Activated CD4-positive, alpha-beta T cell treated with anti-CD3 and anti-CD28 coated beads, Interleukin-2, Interleukin-4, amounts not matched to agents 100 ng/mL and 50 ng/mL, durations not matched to agents 16 hours and 8 hours (primary cell): ENCODE results near the gene IDH2.
A peak's percentile ranks its signal among the peaks of the same experiment; 100 is the strongest.
"Not testable (repeated sequence)": the region's sequence is repeated elsewhere in the genome, so short reads cannot be mapped to it uniquely, and the experiment has no call there.

Source experiments
- DNase-seq: peaks from one replicate; pipeline ENCODE4 v3.0.0-alpha.2; 2020; ENCODE audit warnings: low spot score

The IDH2 gene

DNA sequence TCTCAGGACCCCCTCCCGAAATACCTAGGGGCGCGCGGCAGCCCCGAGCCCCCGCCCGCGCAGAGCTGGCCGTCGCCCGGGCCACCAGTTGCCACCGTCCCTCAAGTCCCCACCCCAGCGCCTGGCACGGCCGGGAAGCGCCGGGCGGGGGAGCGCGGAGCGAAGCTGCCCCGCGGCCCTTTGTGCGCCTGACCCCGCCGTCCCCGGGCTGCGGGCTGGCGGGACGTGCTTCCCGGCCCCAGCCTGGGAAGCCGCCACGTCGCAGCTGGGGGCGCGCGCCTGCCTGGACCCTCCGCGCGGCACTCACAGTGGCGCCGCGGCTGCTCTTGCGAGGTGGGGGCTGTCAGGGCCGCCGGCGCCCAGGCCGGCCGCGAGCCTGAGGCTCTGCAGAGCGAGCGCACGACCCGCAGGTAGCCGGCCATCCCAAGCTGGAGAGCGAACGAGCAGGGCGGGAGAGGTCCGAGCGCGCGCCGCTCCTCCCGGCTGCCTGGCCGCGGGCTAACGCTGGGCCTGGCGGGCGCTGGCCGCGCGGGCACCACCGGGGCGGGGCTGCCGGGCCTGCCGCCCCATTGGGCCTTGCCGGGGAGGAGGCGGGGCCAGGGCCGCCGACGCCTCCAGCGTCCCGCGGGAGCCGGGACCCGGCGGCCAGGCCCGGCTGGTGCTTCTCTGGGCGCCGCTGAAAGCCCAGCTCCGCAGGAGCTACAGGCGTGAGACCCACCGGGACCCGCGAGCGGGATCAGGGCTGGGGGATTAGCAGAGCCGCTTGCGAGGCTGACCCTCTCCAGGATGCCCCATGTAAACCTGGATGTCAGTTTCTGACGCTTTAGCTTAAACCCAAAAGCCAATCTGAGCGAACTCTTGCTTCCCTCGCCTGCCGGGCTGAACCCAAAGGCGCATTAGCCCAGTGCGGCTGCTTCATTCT, at the start of gene IDH2:
IDH2 (minus strand) TSS at position 500 of the 922 bp plus-strand sequence; CDS start at position 422, 78 bp downstream.
- DNase-seq = peak; percentile 67

DNA sequence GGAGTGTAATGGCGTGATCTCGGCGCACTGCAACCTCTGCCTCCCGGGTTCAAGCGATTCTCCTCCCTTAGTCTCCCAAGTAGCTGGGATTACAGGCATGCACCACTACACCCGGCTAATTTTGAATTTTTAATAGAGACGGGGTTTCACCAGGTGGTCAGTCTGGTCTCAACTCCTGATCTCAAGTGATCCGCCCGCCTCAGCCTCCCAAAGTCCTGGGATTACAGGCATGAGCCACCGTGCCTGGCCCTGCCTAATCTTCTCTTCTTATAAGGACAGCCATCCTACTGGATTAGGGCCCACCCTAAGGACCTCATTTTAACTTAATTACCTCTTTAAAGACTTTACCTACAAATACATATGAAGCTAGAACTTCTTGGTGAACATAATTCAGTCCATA, 48.3 kb upstream of the IDH2 start:
- not testable (repeated sequence) for DNase-seq

GRCh38 chr15:90149609-90150340, 47.5 kb upstream of the IDH2 start:
- no peak for DNase-seq

- DNase-seq = not testable (repeated sequence)
Observed at GRCh38 chr15:90146198-90146761, 44.0 kb upstream of the IDH2 start.

- DNase-seq = no peak
Observed at GRCh38 chr15:90145761-90146160, 43.5 kb upstream of the IDH2 start.

GRCh38 chr15:90145259-90145658, 43.0 kb upstream of the IDH2 start:
- no peak for DNase-seq

DNA sequence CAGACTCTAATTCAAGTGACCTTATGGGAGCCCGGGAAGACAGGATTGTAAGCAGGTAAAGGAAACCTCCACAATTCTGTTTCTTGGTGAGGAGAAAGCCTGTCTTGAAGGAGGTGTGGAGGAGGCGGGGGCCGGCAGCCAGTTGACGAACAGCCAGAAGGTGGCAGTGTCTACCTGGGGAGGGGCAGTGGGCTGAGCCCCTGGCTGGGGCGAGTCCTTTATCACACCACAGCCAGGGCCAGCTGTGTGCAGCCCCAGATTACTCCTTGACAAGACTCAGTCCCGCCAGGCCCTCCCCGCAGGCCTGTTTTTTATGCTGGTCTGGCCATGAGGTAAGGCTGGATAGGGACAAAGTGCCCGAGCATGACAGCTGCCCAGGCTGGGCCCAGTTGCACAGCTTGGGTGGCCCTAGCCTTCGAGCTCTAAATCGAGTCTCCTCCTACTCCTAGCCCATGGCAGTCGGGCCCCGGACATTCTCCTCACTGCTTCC, 40.9 kb upstream of the IDH2 start:
- peak; percentile 79 for DNase-seq

GRCh38 chr15:90142216-90143165, 40.2 kb upstream of the IDH2 start:
- DNase-seq = peak; percentile 30

GRCh38 chr15:90141646-90142045, 39.4 kb upstream of the IDH2 start:
- no peak for DNase-seq

GRCh38 chr15:90139549-90139948, 37.3 kb upstream of the IDH2 start:
- peak; percentile 20 for DNase-seq

DNA sequence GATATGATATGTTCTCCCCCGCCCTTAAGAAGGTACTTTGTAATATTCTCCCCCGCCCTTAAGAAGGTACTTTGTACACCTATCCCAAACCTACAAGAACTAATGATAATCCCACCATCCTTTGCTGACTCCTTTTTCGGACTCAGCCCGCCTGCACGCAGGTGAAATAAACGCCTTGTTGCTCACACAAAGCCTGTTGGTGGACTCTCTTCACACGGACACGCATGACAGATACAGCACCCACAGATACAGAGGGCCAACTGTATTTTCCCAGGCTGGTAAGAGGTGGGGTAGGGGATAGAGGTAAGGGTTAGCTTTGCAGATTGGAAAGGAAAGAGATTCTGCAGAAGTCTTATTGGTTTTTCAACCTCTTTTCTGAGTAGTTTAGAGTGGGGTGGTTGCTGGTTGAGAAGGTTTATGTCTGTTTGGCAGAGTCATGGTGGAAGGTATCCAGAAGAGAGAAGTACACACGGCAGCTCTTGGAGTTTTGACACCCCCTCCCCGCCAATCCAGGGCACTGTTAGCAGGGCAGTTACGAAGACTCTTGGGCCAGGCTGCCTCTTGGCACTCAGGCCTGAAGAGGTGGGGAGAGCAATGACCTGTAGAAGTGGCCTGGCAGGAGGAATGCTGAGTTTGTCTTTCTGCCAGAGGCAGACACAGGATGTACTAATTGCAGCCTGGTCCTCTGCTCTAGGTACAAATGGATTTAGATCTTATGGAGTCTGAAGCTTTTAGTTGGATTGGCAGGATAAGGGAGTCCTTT, 36.0 kb upstream of the IDH2 start:
- DNase-seq = no peak

- no peak for DNase-seq
Observed at GRCh38 chr15:90132437-90132836, 30.2 kb upstream of the IDH2 start.

DNA sequence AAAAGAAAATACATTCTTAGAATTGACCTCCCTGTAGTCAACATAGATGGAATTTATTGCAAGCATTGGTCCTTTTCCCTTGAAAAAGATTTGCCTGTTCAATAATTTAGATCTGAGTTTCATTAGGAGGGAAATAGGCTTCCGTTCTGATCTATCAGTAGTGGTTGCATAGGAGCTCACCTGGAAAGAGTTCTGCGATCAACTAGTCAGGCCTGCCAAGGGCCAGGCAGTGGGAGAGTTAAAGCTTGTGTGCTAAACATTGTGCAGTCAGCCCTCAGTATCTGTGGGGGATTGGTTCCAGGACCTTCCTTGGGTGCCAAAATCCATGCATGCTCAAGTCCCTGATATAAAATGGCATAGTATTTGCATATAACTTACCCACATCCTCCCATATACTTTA, 29.6 kb upstream of the IDH2 start:
- DNase-seq = no peak

- DNase-seq = no peak
Observed at GRCh38 chr15:90130291-90130690, 28.0 kb upstream of the IDH2 start.

GRCh38 chr15:90126596-90127435, 24.5 kb upstream of the IDH2 start:
- no peak for DNase-seq

- no peak for DNase-seq
Observed at GRCh38 chr15:90126022-90126421, 23.8 kb upstream of the IDH2 start.

DNA sequence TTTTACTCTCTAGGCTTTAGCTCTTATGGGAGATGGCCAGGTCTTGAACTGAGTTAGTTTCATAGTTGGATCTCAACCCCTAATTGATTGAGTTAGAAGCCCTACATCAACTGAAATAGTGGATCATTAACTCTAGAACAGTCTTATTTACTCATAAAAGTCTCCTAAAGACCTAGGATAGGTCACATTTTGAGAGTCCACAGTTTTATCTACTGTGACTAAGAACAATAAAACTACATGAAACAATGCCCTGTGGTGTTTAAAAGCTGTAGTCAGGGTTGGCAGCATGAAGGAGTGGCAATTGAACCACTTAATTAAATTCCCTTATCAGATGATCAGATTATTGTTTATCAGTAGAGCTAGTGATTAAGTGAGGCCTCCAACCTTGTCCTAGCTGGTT, 22.2 kb upstream of the IDH2 start:
- no peak for DNase-seq

DNA sequence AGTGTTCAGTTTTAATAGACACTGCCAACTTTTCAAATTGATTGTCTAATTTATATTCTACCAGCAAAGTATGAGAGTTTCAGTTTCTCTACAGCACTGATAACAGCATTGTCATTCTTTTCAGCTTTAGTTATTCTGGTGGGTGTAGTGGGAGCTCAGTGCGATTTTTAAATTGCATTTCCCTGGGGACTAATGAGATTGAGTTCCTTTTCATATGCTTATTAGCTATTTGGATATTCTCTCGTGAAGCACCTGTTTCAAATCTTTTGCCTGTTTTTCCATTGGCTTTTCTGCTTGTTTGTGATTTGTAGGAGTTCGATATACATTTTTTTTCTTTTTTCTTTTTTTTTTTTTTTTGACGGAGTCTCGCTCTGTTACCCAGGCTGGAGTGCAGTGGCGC, 18.8 kb upstream of the IDH2 start:
- DNase-seq = no peak

DNA sequence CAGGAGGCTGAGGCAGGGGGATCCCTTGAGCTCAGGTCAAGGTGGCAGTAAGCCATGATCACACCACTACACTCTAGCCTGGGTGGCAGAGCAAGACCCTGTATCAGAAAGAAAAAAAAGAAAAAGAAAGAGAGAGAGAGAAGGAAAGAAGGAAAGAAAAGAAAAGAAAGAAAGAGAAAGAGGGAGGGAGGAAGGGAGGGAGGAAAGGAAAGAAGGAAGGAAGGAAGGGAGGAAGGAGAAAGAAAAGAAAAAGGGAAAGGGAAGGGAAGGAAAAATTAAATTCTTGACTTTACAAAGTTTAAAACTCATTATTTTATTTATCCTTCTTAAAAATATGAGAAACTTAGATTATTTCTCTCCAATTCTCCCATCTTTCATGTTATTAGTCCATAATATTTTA, 17.1 kb upstream of the IDH2 start:
- no peak for DNase-seq

DNA sequence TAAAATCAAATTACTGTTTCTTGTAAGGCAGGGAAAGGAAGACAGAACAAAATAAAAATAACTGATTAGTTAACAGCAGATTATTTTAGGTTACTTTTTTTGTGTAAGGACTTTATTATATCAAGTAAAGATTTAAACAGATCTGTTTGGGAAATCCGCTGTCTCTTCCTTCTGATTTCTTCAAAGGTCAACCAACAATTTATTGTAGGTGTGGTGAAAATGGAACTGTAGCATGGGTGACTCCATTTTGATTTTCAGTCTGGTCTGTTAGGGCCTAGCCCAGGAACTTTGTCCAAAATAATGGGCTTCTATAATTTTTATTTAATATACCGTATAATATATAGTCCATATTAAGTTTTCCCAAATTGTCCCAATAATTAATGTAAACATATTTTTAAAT, 13.5 kb upstream of the IDH2 start:
- no peak for DNase-seq
